GM12878 (cell line): ENCODE data around the gene NDRG2. TPM values are rescaled to one million over a fixed set of nuclear protein-coding genes. Genes with fewer than 3 reads are reported as not detected.

Experiments used
- ATAC-seq: fragments of 200-7000 bp; cut with Tn5 transposase; 3 replicates; pipeline ENCODE4 v1.9.1; 2020; ENCODE audit warnings: mild to moderate bottlenecking, moderate library complexity
- BruUV-seq: library from RNA; stranded (reverse); fragments of 400-500 nt; replicated peaks from 2 replicates; lab custom pipeline; 2021; lab: Mats Ljungman, UMichigan
- CTCF ChIA-PET: fragments of 300-600 bp; sonication (Branson Sonifier 250); formaldehyde crosslinking; extraction: SDS; loops from one replicate; lab custom pipeline; 2021; ENCODE audit warnings: inconsistent platforms; lab: Yijun Ruan, JAX
- POLR2A ChIA-PET: fragments of 350-600 bp; formaldehyde crosslinking; extraction: SDS; loops from one replicate; lab custom pipeline; 2021; ENCODE audit warnings: inconsistent platforms; lab: Charles Lee
- RAD21 ChIA-PET: fragments of 300-600 bp; sonication (Branson Sonifier 250); formaldehyde crosslinking; loops from one replicate; lab custom pipeline; 2023; ENCODE audit warnings: antibody characterized with exemption; ENCODE audit not compliant: unreplicated experiment; lab: Charles Lee
- SMC1A ChIA-PET: fragments of 300-600 bp; sonication (Branson Sonifier 250); formaldehyde crosslinking; loops from one replicate; lab custom pipeline; 2023; ENCODE audit not compliant: unreplicated experiment, uncharacterized antibody; lab: Charles Lee
- DNase-seq: peaks from one replicate; pipeline ENCODE4 v3.0.0-alpha.2; 2011; ENCODE audit warnings: low read depth, low spot score
- FAIRE-seq: peaks from 3 replicates; lab custom pipeline; 2011; peaks lifted over from hg19 to GRCh38; lab: Jason Lieb, UNC
- H2AFZ ChIP-seq: 2 replicates; pipeline ENCODE4 v1.6.0; 2011; ENCODE audit warnings: low read depth, low read length, control low read depth; ENCODE audit not compliant: control insufficient read depth
- H3K27ac ChIP-seq: 2 replicates; pipeline ENCODE4 v1.5.1; 2011; ENCODE audit warnings: control low read depth; ENCODE audit not compliant: control insufficient read depth, insufficient read depth
- H3K27me3 ChIP-seq, 2 experiments: replicated peaks in 1 of 2; 2 replicates each; pipeline versions ENCODE4 v1.6.0 to v1.6.1; 2011; ENCODE audit warnings: low read length in 1 of 2; ENCODE audit not compliant: control insufficient read depth in 2 of 2, insufficient read depth in 2 of 2
- H3K36me3 ChIP-seq, 2 experiments: 2 replicates each; pipeline ENCODE4 v1.5.1; 2011; ENCODE audit warnings: low read length in 1 of 2; ENCODE audit not compliant: control insufficient read depth in 2 of 2, insufficient read depth in 2 of 2
- H3K4me1 ChIP-seq: 2 replicates; pipeline ENCODE4 v1.6.1; 2011; ENCODE audit warnings: mild to moderate bottlenecking, low read length, moderate library complexity, mixed read lengths; ENCODE audit not compliant: control insufficient read depth, insufficient read depth
- H3K4me2 ChIP-seq: 2 replicates; pipeline ENCODE4 v1.6.0; 2011; ENCODE audit warnings: control low read depth; ENCODE audit not compliant: control insufficient read depth, insufficient read depth
- H3K4me3 ChIP-seq: fragments of 200-600 bp; sonication (generic); 2 replicates; pipeline ENCODE4 v1.5.1; 2016
- H3K79me2 ChIP-seq: 2 replicates; pipeline ENCODE4 v1.6.0; 2011; ENCODE audit warnings: low read length; ENCODE audit not compliant: control insufficient read depth, insufficient read depth
- H3K9ac ChIP-seq: 2 replicates; pipeline ENCODE4 v1.8.0; 2011; ENCODE audit warnings: low read length, control low read depth, mixed read lengths; ENCODE audit not compliant: control insufficient read depth, insufficient read depth
- H3K9me3 ChIP-seq: replicated peaks from 3 replicates; pipeline ENCODE4 v1.5.1; 2011; ENCODE audit warnings: mild to moderate bottlenecking, low read length; ENCODE audit not compliant: control insufficient read depth, insufficient read depth
- H4K20me1 ChIP-seq: 2 replicates; pipeline ENCODE4 v1.6.0; 2011; ENCODE audit not compliant: control insufficient read depth, insufficient read depth
- BACH1 ChIP-seq: fragments of 450-650 bp; IDR thresholded peaks from 2 replicates; pipeline ENCODE4 v1.6.1; 2017; ENCODE audit warnings: mild to moderate bottlenecking, borderline replicate concordance
- EGR1 ChIP-seq, 2 experiments: IDR thresholded peaks; 1 replicate in 1 of 2; 2 replicates in 1 of 2; pipeline ENCODE4 v1.6.1; 2011 to 2012; ENCODE audit warnings: low read depth in 2 of 2, low read length in 2 of 2, borderline replicate concordance in 1 of 2, mild to moderate bottlenecking in 1 of 2, moderate library complexity in 1 of 2
- HCFC1 ChIP-seq: fragments of 150-350 bp; IDR thresholded peaks from 2 replicates; pipeline ENCODE4 v1.6.1; 2014; ENCODE audit warnings: low read length
- IRF4 ChIP-seq: IDR thresholded peaks from 2 replicates; pipeline ENCODE4 v1.6.1; 2011; ENCODE audit warnings: low read depth, low read length
- KLF5 ChIP-seq: fragments of 450-650 bp; IDR thresholded peaks from 2 replicates; pipeline ENCODE4 v1.6.1; 2014; ENCODE audit warnings: mild to moderate bottlenecking; ENCODE audit not compliant: partially characterized antibody
- SMC3 ChIP-seq: IDR thresholded peaks from 2 replicates; pipeline ENCODE4 v1.6.1; 2011; ENCODE audit warnings: low read length, improper control_type of control experiment, borderline replicate concordance
- STAT3 ChIP-seq: IDR thresholded peaks from 2 replicates; pipeline ENCODE4 v1.6.1; 2011; ENCODE audit warnings: low read depth, low read length, improper control_type of control experiment
- ZNF622 ChIP-seq: fragments of 450-650 bp; IDR thresholded peaks from 2 replicates; pipeline ENCODE4 v1.6.1; 2017; ENCODE audit warnings: mild to moderate bottlenecking, inconsistent platforms
- ZSCAN29 ChIP-seq: fragments of 450-650 bp; IDR thresholded peaks from 2 replicates; pipeline ENCODE4 v1.6.1; 2017; ENCODE audit warnings: mild to moderate bottlenecking, moderate library complexity
- WGBS: methylation state at CpG from one replicate; pipeline ENCODE4 v1.1.6; 2016; ENCODE audit warnings: low lambda C conversion rate; ENCODE audit not compliant: insufficient replicate concordance, insufficient coverage; ENCODE audit errors: missing lambda C conversion rate; 5-methylcytosine and 5-hydroxymethylcytosine counted together
- in situ Hi-C: fragments of 300-500 bp; cut with MboI; formaldehyde crosslinking; loops from 9 replicates; pipeline ENCODE4 v1.14.3; 2018; ENCODE audit warnings: mixed read lengths
- intact Hi-C: fragments of 100-400 bp; cut with micrococcal nuclease; formaldehyde crosslinking; loops from one replicate; pipeline ENCODE4 v1.14.2; 2022; ENCODE audit not compliant: unreplicated experiment
- polyA plus RNA-seq, 11 experiments: library from polyadenylated mRNA; depleted of rRNA in 4 of 11; unstranded in 6 of 11; stranded (reverse) in 5 of 11; fragments of >200 nt; fragmentation: Nextera tagmentation in 4 of 11; fragmentation: Illumina TruSeq in 1 of 11; extraction: Ambion mirVana in 4 of 11; extraction: Trizol in 1 of 11; gene quantifications; 1 replicate in 1 of 11; 2 replicates in 10 of 11; pipeline versions ENCODE4 v1.2.1 to v1.2.3, GENCODE V29; 2011 to 2016; ENCODE audit warnings: inconsistent platforms in 2 of 11, missing spikeins in 2 of 11, low read depth in 1 of 11
- total RNA-seq, 4 experiments: library from RNA; depleted of rRNA in 3 of 4; stranded (reverse); fragments of >200 nt in 3 of 4; fragmentation: Illumina TruSeq in 1 of 4; extraction: Trizol in 1 of 4; gene quantifications; 2 replicates each; pipeline versions ENCODE4 v1.2.1 to v1.2.3, GENCODE V29; 2013 to 2021
- TF ChIP-seq, protein P1 (sequence below): IDR thresholded peaks from 2 replicates; pipeline ENCODE4 v1.6.1; 2012; ENCODE audit warnings: low read depth, low read length, improper control_type of control experiment

NDRG2 gene
- total and polyA plus RNA-seq, 10 of the 15 experiments (the other 5 are each of a cell fraction or from before 2014, with no cell fraction given) = 0.15 to 0.49 TPM; not detected in 8

DNA sequence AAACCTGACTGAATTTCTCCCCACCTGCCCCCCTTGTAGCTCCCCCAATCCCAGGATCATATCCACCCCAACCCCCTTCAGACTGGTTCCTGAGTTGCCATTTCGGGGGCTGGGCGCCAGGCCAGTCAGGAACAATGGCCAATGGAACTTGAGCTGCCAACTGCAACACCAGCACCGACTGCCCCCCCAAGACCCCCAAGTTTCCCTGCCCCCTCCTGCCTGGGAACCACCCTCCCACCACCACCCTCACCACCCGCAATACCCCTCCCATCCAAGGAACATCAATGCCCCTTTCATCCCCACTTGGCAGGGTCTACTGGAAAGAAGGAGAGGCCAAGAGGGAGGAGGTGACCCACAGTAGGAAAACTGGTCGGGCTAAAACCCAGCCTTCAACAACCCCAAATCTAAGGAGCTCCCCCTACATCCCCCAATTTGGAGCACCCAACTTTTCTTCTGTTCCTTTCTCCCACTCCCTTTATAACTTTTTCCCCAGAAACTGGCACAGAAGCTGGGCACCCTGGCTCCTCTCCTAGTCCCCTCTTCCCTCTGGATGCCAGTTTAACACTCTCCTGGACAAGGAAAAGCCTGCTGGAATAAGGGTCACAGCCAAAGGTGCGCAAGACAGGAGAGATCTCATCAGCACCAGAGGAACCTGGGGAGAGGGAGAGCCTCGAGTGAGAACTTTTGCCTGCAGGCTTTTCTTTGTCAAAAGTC, 1.6 kb upstream of the NDRG2 start:
- Histone ChIP-seq H3K4me3 (no peak overlapping the region), H4K20me1 (no peaks in the 10 kb centered on the region), H3K4me1 (peaks cover 4% of the 10 kb centered on the region; the same call in 1 of the 2 replicates), H3K27me3 (peaks cover 15 to 23% of the 10 kb centered on the region in 2 experiments), H2AFZ (no peak overlapping the region), H3K27ac (no peak overlapping the region), H3K9ac (no peak overlapping the region), H3K4me2 (no peak overlapping the region), H3K36me3 (no peaks in the 10 kb centered on the region), H3K9me3 (no peaks in the 10 kb centered on the region), H3K79me2 (no peaks in the 10 kb centered on the region)
- in situ Hi-C loops (no loop called here), intact Hi-C loops (no loop called here)
- DNase-seq = no peak
- TF ChIP-seq ZNF622 = no peak
- TF ChIP-seq, protein P1, sequence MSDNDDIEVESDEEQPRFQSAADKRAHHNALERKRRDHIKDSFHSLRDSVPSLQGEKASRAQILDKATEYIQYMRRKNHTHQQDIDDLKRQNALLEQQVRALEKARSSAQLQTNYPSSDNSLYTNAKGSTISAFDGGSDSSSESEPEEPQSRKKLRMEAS = no peak
- TF ChIP-seq KLF5 = no peak
- no peak for TF ChIP-seq IRF4
- TF ChIP-seq HCFC1 = no peak
- no peak for TF ChIP-seq EGR1 (IDR thresholded peaks at IDR 0.05; ENCODE audit: borderline replicate concordance in 1 of 2, low read depth in 2 of 2, low read length in 2 of 2)
- TF ChIP-seq BACH1 = no peak
- no peak for TF ChIP-seq STAT3
- TF ChIP-seq ZSCAN29 = no peak
- TF ChIP-seq SMC3 = no peak
- ChIA-PET RAD21 (no interaction called here), SMC1A (interaction anchor here (1.6 kb wide), 1 partner anchor 12 kb away, joined by 3 read pairs; no protein-coding TSS in a partner anchor), POLR2A (interaction anchor here (0.6 kb wide), 1 partner anchor 178 kb away, joined by 4 read pairs; no protein-coding TSS in a partner anchor), CTCF (interaction anchor here (1.2 kb wide), 1 partner anchor 12 kb away, joined by 6 read pairs; no protein-coding TSS in a partner anchor)
- BruUV-seq = no TSS peak
- no peak for FAIRE-seq
- ATAC-seq = no peak
- WGBS = 46% methylated on average over 7 of the region's 7 CpGs
